HG02943 (cell line): ENCODE data around the gene COX19.
"Not testable (repeated sequence)": the region's sequence is repeated elsewhere in the genome, so short reads cannot be mapped to it uniquely, and the experiment has no call there.

Experiments
- ATAC-seq: cut with Tn5 transposase; IDR thresholded peaks from one replicate; pipeline ENCODE4 v1.9.1; 2021; ENCODE audit warnings: mild to moderate bottlenecking, low read depth, moderate library complexity; ENCODE audit not compliant: unreplicated experiment

Gene COX19

DNA sequence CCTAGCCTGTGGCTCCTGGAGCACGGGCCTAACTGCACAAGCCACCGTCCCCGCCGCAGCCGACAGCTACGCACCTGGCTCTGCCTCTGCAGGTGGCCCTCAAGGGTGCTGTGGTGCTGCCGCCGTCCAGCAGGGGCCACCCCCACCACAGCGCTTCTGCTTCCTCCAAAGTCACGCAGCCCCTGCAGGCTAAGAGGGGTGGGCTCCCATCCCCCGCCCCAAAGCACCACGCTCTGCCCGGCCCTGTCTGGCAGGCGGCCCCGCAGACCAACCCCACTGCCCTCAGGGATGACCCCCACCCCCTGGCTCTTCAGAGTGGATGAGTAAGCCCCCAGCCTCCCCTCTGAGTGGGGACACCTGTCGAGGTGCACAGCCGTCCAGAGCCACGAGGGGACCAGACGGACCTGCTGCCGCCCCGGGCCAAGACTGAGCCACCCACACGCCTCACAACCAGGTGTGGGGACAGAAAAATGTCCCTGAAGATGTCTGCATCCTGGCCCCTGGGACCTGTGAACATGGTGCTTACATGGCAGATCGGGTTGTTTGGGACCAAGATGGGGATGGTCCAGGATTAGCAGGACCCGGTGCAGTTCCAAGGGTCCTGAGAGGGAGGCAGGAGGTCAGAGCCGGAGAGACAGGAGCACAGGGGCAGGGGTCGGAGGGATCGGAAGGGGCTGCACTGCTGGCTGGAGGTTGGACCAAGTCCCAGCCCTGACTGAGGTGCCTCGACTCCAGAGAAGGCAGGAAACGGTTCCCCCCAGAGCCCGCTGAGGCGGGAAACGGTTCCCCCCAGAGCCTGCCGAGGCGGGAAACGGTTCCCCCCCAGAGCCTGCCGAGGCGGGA lies 11.9 kb downstream of the COX19 start:
- ATAC-seq = no peak

DNA sequence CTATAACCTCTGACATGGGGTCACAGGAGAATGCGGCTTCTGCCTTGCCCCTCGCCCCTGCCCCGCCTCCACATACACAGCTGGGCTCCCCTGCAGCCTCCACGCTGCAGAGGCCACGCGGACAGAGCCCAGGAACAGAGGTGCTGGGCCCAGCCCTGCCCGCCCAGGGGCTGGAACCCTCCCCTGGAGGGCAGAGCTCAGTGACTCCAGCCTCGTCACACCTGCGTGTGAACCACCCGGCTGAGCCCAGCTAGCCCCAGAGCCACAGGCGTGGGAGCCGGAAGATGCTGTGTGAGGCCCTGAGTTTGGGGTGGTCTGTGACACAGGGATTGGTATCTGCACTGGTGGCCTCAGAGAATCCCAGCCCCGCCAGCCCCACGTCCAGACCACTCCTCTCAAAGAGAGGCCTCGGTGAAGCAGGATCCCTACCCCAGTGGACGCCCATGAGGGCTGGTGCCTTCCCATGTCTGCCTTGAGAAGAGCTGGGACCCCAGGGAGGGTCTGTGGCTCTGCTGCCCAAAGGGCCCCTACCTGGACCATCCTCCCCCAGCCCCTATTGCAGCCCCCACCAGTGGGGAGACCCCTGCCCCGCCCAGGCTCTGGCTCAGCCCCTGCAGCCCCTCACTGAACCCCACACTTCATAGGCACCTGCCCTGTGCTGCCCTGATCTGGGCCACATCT lies 12.8 kb downstream of the COX19 start:
- ATAC-seq = no peak

DNA sequence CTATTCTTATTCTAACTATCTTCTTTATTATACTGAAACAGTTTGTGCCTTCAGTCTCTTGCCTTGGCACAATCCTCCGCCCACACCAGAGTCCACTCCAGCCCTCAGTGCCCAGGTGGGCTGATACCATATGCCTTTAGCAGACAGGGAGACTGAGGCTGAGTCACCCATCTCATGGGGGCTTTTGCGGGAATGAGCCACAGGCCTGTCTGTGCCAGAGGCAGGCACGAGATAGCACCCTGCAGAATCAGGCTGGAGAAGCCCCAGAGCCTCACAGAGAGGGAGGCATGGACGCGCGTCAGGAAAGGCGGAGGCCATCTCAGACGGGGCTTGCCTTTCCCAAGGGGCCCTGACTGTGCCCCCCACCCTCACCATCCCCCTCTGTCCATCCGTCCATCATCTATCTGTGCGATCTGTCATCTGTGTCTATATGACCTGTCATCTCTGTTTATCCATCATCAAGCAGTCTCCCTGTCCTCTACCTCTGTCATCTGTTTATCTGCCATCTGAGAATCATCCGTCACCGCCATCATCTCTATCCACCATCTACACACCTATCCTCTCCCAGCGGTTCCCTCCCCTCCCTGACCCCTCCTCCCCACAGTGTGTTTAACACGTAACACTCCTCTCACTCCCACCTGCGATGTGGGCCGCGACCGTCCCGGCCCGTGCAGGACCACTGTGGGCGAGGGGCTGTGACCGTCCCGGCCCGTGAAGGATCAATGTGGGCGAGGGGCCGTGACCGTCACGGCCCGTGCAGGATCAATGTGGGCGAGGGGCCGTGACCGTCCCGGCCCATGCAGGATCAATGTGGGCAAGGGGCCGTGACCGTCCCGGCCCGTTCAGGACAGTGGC lies 13.6 kb downstream of the COX19 start:
- no peak for ATAC-seq

DNA sequence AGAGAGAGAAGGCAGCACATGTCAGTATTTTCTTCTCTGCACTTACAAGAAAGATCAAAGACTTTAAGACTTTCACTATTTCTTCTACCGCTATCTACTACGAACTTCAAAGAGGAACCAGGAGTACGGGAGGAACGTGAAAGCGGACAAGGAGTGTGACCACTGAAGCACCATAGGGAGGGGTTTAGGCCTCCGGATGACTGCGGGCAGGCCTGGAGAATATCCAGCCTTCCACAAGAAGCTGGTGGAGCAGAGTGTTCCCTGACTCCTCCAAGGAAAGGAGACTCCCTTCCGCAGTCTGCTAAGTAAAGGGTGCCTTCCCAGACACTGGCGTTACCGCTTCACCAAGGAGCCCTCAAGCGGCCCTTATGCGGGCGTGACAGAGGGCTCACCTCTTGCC lies 14.4 kb downstream of the COX19 start:
- not testable (repeated sequence) for ATAC-seq

DNA sequence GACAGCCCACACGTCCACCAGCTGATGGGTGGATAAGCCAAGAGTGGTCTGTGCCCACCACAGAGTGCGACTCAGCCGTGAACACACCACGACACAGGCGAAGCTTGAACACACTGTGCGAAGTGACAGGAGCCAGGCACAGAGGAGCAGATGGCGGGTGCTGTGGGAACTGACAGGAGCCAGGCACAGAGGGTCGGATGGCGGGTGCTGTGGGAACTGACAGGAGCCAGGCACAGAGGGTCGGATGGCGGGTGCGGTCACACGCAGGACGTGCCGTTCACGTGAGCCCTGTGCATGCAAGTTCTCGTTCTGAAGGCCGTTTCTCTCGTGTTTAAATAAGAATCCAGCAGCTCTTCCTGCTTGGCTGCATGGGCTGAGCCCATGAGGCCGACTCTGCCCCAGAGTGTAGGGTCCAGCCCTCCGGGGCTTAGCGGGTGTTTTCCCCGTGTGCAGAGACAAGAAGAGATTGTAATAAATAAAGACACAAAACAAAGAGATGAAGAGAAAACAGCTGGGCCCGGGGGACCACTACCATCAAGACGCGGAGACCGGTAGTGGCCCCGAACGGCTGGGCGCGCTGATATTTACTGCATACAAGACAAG lies 15.0 kb downstream of the COX19 start:
- ATAC-seq = no peak

DNA sequence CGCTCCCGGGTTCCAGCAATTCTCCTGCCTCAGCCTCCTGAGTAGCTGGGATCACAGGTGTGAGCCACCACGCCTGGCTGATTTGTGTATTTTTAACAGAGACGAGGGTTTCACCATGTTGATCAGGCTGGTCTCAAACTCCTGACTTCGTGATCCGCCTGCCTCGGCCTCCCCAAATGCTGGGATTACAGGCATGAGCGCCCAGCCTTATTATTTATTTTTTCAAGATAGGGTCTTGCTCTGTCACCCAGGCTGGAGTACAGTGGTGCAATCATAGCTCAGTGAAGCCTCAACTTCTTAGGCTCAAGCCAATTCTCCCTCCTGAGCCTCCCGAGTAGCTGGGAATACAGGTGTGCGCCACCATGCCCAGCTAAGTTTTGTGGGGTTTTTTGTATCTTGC lies 15.6 kb downstream of the COX19 start:
- not testable (repeated sequence) for ATAC-seq

DNA sequence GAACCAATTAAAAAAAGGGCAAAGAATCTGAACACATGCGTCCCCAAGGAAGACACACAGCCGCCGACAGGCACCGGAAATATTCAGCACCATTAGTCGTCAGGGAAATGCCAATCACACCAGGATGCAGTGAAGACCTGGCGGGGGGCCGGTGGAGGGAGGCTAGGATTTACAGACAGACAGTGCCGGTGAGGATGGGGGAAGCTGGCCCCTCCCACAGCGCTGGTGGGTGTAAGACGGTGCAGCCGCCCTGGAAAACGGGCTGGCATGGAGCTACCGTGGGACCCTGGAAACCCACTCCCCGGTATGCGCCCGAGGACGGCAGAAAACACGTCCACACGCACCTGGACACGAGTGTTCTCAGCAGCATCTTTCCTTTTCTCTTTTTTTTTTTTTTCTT lies 16.1 kb downstream of the COX19 start:
- no peak for ATAC-seq

DNA sequence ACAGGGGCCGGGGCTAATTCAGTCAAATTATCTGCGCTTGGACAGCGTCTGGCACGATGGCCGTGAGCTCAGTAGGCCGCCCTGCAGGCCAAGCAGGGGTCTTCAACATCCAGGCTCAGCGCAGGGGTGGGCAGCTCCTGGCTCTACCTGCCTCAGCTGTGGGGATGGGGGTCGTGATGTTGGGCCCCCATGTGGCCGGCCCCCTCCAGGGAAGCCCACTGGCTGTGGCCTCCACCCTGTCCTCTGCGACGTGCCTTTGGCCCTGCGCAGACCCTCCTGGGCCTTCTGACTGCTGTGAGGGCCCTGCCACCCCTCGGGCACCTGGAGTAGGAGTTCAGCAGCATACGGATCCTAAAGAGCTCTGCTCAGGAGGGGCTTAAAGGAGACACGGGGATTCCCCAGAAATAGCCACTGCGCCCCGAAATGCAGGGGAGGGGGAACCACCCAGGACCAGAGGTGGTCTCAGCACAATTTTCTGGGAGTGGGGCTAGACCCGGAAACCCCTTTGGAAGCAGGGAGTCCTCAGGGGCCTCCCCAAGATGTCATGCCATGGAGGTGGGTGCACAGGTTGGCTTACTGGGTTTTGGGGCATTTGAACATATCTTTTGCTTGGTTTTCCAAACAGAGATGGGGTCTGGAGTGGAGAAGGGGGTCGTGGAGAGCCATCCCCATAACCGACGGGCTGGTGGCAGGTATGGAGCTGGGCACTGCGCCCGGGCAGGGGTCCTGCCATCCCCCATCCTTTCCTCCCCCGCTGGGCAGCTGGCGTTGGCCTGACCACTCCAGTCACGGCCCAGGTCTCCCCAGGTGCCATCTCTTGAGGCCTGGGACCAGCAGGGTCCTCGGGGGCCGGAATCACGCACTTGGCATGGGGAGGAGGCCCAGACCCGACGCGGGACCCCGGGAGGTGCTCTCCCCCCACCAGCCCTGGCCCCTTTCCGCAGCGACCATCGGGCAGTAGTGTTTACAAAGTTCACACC lies 16.8 kb downstream of the COX19 start:
- ATAC-seq = no peak

DNA sequence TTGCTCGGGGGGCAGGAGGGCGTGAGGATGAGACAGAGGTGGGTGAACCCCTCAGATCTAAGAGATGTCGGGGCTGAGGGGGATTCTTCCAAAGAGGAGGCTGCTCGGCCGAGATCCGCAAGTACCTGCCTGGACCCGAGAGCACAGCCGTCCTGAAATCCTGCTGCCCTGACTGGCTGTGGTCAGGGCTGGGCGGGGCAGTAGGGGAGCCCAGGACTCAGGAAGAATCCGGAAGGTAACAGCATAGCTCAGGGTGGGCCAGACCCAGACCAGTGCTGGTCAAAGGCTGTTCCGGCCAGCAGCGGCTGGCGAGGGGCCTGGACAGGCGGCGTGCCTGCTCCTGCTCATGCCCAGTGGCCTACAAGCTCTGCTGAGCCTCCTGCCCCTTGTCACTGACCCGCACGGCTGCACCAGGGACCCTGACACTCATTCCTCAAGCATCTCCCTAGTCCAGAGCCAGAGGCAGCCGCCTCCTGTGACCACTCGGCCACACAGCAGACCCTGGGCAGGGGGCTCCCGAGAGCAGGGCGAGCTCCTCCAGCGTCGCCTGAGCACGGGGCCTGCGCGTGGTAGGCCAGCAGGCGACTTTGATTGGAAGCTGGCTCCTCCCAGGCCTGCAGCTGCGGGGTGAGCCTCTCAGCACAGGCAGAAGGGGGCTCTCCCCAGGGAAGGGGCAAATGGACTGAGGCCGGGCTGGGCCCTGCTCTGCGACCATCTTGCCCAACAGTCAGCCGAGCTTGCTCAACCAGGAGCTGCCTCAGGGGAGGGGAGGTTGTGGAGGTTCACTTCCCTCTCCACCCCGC lies 17.7 kb downstream of the COX19 start:
- no peak for ATAC-seq

DNA sequence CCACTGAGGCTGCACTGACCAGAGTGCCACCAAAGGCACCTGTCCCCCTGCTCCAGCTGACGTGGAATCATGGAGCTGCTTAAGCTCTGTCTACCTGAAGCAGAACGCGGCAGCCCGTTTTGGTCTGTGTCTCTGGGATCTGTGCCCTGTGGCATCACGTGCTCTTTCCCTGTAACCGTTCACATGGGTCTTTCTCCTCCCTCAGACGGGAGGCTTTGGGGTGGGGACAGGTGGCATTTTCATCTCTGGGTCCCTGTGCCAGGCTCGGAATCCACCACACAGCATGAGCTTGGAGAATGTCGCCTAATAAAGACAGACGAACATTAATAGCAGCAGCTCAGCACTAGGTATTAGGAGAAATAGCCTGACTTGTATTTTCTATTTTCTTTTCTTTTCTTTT lies 19.3 kb downstream of the COX19 start:
- ATAC-seq = no peak

DNA sequence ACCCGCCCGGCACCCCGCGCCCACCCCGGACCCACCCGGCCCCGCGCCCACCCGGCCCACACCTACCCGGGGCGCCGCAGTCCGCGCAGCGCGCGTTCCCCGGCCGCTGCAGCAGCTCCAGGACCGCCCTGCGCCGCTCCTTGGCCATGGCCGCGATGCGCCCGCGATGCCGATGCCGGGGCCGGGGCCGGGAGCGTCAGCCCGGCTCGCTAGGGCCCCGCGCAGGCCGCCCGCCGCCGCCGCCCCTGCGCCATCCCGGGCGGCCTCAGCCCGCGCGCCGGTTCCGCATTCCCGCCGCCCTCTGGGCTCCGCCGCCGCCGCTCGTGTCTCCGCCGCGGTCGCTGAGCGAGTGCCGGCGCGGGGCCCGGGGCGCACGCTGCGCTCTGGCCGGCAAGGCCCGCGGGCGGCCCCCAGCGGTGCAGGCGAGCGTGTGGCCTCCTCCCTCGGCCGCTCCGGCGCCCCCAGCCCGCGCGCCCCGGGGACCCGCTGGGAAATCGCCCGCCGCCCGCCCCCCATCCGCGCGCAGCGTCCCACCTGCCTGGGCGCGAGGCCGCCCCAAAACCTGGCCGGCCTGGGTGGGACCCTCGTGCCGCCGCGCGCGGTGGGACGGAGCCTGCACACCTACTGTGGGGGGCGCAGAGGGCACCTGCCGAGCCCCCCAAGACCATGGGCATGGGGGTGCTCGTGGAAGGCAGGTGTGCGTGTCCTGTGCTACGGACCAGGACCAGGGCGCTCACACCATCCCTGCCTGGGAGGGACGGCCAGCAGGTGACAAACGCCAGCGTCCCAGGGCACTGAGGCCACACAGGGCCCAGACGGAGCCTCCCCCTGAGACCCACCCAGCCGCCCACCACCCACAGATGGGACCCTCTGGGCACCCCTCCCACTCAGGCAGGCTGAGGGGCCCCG lies 20.8 kb downstream of the COX19 start, which contains the start of gene ADAP1:
Gene ADAP1 (minus strand): TSS at position 351 of the 909 bp plus-strand sequence. CDS start 203 bp downstream, at position 148.
- ATAC-seq = no peak

DNA sequence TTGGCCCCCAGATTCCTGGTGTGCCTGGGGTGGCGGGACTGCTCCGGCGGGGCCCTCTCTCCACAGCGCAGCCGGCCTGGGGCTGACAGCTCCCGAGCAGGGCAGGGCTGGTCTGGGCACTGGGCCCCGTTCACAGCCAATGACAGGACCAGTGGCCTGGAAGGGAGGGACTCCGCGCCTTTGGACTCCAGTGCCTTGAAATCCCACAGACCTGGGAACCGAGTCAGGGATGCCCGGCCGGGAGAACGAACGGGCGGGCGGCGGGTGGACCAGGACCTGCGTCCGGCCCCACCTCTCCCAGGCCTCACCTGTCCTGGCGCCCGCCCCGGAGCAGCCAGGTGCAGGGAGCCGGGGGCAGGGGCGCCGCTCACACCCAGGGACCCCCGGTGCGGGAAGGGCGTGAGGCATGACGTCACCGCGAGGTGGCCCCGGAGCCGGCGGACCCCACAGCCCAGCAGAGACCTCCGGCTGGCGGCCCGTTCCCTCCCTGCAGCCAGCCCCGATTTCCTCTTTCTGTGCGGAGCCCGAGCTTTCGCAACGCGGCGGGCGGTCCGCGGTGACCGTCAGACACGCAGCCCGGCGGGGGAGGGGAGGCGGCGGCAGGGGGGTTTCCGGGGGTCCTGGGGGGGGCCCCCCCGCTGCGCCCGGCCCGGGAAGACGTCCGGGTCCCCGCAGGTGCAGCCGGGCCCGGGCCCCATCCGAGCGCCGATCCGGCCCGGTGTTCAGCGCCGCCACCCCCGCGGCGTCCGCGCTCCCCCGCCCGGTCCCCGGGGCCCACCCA lies 21.6 kb downstream of the COX19 start:
- no peak for ATAC-seq

DNA sequence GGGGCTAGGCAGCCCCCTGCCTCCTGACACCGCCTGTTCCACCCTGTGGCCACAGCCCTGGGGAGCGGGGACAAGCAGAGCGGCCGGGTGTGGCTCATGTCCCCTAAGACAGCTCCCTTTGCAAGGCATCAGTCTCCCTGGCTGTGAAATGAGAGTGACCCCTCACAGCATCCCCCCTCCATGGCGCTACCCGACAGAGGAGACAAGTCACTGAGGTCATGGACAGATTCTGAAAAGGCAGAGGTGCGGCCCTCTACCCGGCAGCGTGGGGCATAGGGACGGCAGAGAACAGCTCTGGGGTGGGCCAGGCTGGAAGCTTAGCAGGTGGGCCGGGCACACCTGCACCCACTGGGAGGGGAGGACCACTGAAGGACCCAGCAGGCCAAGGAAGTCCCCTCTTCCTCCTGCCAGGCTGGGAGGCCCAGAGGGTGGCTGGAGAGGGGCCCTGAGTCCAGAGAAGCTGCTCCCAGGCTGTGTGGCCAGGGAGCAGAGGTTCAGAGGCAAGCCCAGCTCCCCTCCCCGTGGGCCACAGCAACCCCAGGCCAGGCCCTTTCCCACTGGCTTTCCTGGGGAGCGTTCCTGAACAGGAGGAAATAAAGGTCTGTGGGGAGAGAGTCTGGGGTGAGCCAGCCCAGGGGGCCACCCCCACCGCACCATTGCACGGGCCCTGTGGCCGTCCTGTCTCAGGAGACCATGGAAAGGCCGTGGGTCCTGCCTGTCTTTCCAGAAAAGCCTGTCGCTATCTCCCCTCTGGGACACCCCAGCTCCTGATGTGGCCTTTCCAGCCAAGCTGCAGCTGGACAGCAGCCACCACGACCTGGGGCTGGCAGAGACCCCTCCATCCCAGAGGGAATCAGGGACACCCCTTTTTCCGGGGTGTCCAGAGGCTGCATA lies 22.6 kb downstream of the COX19 start:
- no peak for ATAC-seq

DNA sequence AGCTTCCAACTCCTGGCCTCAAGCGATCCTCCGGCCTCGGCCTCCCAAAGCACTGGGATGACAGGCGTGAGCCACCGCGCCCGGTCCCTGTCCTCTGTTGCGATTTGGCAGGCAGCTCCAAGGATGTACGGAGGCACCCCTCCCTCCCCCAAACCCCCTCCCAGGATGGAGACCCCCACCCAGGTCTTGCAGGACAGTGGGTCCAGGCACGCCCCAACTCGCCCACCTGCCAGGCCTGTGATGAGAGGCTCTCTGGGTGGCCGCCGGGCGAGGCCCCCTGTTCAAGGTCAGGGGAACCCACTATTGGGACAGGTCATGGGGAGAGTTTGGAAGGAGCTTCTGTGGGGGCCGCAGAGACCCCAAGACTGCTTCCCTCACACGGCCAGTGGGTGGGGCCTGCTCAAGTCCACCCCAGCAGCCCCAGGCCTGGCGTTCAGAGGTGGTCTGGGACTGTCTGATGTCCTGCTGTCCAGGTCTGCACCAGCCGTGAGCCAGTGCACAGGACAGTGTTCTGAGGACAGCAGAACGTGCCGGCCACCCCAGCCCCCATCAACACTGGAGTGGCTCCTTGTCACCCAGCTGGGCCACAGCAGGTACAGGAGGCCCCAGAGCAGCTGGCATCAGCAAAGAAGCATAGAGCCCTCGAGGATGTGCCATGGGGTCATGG lies 23.3 kb downstream of the COX19 start:
- ATAC-seq = no peak
